ENCODE results near the gene SORCS2. TPM values are rescaled to one million over a fixed set of nuclear protein-coding genes. Genes with fewer than 3 reads are reported as not detected.

The SORCS2 gene
- total RNA-seq, 4 donors from 2014 or later, result 0.26 to 17.1 (median 2.9) TPM

DNA sequence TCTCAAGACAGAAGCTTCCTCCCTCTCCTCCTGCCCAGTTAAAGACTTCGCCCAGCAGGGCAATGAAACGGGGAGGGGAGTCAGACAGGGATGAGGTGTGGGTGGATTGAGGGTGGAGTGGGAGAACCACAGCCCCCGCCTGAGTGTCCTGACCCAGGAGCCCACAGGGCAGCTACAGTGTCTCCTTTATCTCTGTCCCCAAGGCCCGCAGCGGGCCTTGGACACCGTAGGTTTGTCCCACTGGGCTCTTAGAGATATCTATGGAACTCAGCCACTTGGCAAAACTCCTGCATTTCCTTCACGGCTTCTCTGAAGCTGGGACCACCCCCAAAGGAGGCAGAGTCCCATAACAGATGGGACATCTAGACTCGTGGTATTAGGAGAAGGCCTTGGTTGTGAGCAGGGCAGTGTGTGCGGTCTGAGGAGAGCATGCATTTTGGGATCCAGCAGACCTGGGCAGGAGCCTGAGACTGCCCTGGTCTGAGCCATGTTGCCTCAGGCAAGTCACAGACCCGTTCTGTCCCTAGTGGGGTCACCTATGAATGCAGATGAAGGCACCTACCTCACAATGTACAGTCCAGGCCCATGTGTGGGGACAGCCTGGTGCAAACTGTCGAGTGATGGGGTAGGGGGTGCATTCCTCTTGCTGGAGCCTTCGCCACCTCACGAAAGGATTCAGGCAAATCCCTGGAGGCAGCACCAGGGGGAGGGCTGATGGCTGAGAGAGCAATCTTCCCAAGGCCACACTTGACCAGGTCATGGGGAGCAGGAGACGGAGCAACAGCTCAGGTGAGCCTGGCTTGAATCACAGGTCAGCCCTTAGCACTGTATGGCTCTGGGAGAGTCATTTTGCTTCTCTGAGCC lies 468.1 kb downstream of the SORCS2 start:
- Histone ChIP-seq H3K4me3 (no peak overlapping the region), H3K36me3 (no peaks in the 10 kb centered on the region)
- TF ChIP-seq, protein P1, sequence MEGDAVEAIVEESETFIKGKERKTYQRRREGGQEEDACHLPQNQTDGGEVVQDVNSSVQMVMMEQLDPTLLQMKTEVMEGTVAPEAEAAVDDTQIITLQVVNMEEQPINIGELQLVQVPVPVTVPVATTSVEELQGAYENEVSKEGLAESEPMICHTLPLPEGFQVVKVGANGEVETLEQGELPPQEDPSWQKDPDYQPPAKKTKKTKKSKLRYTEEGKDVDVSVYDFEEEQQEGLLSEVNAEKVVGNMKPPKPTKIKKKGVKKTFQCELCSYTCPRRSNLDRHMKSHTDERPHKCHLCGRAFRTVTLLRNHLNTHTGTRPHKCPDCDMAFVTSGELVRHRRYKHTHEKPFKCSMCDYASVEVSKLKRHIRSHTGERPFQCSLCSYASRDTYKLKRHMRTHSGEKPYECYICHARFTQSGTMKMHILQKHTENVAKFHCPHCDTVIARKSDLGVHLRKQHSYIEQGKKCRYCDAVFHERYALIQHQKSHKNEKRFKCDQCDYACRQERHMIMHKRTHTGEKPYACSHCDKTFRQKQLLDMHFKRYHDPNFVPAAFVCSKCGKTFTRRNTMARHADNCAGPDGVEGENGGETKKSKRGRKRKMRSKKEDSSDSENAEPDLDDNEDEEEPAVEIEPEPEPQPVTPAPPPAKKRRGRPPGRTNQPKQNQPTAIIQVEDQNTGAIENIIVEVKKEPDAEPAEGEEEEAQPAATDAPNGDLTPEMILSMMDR (IDR thresholded peaks at IDR 0.05), result no peak

DNA sequence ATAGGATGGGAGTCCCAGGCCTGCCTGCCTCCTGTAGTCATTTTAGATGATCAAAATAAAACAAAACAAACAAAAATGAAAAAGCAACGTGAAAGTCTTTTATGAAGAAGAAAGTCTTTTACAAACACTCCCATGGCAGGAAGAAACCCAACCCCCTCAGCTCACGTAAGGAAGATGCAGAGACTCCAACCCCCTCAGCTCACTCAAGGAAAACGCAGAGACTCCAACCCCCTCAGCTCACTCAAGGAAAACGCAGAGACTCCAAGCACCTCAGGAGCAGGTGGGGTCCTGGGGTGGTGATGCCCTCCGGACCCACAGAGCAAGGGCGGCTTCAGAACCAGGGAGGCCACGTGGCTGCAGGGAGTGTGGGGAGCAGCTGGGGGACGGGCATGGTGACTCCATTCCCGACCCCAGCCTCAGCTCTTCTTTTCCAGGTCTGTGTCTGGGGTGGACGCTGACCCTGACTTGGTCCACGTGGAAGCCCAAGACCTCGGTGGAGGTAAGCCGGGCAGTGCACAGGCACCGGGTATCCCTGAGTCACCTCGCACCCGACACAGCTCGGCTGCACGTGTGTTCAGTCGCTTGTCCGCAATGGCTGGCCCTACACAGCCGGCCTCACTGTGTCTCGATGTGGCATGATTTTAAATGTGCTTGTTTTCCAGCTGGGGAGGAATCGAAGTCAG lies 468.9 kb downstream of the SORCS2 start:
- H3K27me3 ChIP-seq, result no peaks in the 10 kb centered on the region
- H3K4me1 ChIP-seq, result no peaks in the 10 kb centered on the region
- H3K36me3 ChIP-seq, result no peaks in the 10 kb centered on the region
- H3K4me3 ChIP-seq, result no peak overlapping the region
- no peak for DNase-seq
- no peaks in the 10 kb centered on the region for H3K9me3 ChIP-seq
- no peak overlapping the region for H3K27ac ChIP-seq
- no peak for TF ChIP-seq POLR2A (IDR thresholded peaks at IDR 0.05)
- TF ChIP-seq, protein P1 (IDR thresholded peaks at IDR 0.05), result no peak
- intact Hi-C loops (cut with DNase I; ENCODE audit: low total_unique reads), result no loop called here

More for the DNA sequence above, 468.1 kb downstream of the SORCS2 start:
- no peaks in the 10 kb centered on the region for H3K27me3 ChIP-seq
- H3K27ac ChIP-seq, result no peak overlapping the region
- no peaks in the 10 kb centered on the region for H3K4me1 ChIP-seq
- intact Hi-C loops (cut with DNase I; ENCODE audit: low total_unique reads), result no loop called here
- H3K9me3 ChIP-seq, result no peaks in the 10 kb centered on the region
- no peak for DNase-seq

DNA sequence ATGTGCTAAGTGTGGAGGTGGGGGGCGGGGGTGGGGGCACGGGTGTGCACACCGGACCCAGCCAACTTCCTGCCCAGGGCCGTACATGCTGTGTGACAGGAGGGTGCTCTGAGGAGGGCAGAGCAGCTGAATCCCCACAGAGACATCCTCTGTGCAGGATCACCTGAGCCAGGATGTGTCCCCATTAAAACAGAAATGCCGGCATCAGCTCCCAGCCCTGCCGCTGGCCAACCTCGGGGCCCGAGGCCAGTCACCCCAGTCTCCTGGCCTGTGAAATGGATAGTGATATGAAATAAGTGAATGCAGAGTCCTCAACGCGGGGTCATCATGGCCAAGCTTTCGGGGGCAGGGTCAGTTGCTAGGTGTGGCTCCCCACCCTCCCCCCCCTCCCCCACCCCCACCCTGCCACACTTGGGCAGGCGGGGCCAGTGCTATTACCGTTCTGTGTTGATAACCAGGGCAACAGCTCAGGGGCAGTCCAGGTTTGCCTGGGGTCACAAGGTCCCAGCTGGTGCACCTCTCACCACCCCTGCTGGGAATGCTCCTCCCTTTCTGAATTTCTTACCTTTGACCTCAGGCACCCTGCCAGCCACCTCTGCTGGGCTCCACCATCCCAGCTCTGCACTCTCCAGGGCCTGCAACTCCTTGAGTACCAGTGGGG lies 469.6 kb downstream of the SORCS2 start:
- DNase-seq, result no peak
- Histone ChIP-seq H3K9me3 (no peaks in the 10 kb centered on the region), H3K36me3 (no peaks in the 10 kb centered on the region), H3K4me1 (no peaks in the 10 kb centered on the region), H3K27ac (no peak overlapping the region), H3K27me3 (no peaks in the 10 kb centered on the region), H3K4me3 (no peak overlapping the region)
- intact Hi-C loops (cut with DNase I; ENCODE audit: low total_unique reads), result no loop called here
- TF ChIP-seq, protein P1 (IDR thresholded peaks at IDR 0.05), result no peak
- TF ChIP-seq POLR2A (IDR thresholded peaks at IDR 0.05), result no peak

DNA sequence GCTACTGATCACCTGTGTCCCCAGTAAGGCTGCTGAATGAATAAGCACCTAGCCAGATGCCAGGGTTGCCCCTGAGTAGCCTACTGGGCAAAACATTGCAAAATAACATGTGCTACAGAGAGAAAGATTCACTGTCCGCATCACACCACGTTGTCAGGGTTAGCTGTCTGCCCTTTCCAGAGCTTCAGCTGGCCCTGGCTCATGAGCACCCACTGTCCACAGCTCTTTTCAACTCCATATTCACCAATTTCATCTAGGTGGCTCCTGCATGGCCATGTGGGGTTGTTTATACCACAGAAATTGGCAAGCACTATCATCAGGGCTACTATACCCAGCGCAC lies 470.1 kb downstream of the SORCS2 start:
- intact Hi-C loops (cut with DNase I; ENCODE audit: low total_unique reads), result no loop called here

More for the DNA sequence above, 470.1 kb downstream of the SORCS2 start:
- Histone ChIP-seq H3K9me3 (no peaks in the 10 kb centered on the region), H3K27ac (no peak overlapping the region), H3K36me3 (no peaks in the 10 kb centered on the region), H3K27me3 (no peaks in the 10 kb centered on the region), H3K4me3 (no peak overlapping the region), H3K4me1 (no peaks in the 10 kb centered on the region)
- TF ChIP-seq, protein P1 (IDR thresholded peaks at IDR 0.05), result no peak
- no peak for TF ChIP-seq POLR2A (IDR thresholded peaks at IDR 0.05)
- DNase-seq, result no peak

Data from uterus (tissue), 4 donors.